GM21529 (cell line): ENCODE results near the gene VPS37C.
"Not testable (repeated sequence)": the region's sequence is repeated elsewhere in the genome, so short reads cannot be mapped to it uniquely, and the experiment has no call there.

ENCODE experiments used
- ATAC-seq: cut with Tn5 transposase; IDR thresholded peaks from one replicate; pipeline ENCODE4 v1.9.1; 2021; ENCODE audit not compliant: unreplicated experiment

The VPS37C gene

DNA sequence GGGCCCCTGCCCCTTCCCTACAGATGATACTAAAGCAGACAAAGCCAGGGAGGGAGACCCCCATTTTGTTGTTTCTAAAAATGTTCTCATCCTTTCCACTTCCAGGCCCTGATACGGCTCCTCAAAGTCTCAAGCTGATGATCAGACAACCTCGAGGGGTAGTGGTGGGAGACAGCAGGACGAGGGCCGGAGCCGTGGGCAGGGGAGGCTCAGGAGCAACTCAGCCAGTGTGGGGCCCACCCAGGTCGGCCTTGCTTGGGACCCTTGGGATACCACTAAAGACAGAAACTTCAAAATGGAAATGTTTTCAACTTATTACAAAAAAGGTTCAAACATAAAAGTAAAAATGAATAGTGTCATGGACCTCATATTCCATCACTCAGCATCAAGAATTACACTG lies 15.2 kb upstream of the VPS37C start:
- no peak for ATAC-seq

DNA sequence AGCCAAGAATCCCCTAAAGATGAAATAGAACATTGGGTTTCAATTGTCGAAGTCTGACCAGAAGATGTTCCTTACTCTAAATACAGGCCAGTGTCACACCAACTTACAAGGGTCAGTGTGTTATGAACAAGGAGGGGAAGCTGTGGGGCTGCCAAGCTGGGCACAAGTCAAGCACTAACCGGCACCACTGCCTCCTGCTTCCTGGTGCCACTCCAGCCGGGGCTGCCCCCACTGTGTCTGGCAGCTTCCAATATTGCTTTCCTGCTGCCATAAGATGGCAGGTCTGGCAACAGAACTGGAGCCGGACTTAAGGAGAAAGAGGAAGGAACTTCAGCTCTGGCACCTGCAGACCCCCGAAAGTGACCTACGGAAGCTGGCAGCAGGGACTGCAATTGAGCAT lies 13.7 kb upstream of the VPS37C start:
- no peak for ATAC-seq

DNA sequence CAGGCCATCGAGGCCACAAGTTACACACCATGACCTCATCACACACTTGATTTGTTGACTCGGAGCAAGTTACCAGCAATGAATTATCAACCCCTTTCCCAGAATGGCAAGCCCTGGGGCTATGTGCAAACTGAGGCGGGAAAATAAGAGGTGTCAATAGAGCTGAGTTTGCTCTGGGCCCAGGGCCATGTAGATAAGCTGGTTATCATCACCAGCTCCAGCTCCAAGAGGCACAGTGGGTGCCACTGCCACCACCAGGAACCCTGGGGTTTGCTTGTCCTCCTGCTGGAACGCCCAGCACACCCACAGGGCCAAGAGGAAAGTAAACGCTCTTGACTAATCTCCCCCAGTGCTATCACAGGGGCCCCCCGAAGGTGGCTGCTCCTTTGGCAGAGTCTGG lies 13.0 kb upstream of the VPS37C start:
- no peak for ATAC-seq

DNA sequence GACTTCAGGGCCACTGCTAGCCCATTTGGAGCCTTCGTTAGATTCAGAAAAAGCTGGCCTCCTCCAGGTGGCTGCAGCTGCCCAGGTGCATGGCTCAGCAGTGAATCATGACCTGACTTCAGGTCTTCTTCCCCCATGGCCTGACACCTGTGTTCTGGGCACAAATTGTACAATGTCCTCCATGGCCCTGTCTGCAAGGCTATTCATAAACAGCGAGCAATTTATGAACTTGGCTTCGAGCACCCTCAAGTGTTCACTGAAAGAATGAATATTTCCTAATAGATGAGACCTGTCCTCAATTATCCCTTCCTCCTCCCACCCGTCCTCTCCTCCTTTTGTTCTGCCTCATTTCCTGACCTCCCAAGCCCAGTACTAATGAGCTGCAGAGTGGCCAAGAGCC lies 12.2 kb upstream of the VPS37C start:
- no peak for ATAC-seq

DNA sequence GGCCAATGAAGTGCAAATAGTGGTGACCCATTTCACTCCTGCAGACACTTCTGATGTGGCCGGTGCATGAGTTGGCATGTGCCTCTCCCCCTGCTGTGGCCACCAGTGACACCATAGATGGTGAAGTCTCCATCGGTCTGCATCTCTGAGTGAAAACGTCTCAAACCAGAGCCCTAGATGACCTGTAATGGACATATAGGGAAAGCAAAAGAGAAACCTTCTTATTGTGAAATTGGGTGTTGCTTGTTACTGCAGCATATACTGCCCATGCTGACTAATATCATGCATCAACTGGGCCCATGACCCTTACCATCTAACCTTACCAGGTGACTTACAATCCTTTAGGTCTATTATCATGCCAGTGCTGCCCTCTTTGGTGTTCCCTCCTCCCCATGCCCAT lies 11.7 kb upstream of the VPS37C start:
- ATAC-seq: no peak

DNA sequence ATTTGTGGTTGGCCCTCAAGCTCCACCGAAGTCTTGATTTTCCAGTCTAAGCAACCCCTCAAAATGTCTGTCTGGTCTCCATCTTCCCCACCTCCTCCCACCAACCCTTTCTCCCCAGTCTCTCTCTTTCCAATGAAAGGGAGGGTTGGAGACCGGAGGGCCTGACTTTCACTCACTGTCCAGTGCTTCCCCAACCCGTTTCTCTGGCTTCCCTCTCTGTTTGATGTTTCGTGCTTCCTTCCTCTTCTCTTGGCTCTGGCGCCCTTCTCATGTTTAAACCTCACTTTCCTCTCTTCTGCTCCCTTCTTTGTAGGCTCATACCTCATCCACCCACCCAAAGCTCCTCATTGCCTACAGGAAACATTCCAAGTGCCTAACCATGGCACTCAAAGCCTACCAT lies 11.1 kb upstream of the VPS37C start:
- ATAC-seq: no peak

DNA sequence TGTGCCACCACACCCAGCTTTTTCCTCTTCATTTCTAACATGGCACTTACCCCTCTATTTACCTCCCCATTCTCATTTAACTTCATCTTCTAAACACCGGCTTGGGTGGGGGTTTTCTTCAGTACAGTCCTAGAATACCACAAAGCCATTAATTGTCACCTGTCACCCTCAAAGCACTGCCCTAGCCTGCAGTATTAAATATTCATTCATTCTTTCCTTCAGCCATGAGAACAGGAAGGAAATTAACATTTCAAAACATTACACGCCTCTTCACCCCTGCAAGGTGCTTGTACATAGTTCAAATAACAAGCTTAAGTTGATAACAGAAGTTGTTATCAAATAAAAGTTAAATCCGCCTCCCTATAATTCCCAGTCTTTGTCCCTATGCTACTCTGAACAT lies 10.7 kb upstream of the VPS37C start:
- no peak for ATAC-seq

DNA sequence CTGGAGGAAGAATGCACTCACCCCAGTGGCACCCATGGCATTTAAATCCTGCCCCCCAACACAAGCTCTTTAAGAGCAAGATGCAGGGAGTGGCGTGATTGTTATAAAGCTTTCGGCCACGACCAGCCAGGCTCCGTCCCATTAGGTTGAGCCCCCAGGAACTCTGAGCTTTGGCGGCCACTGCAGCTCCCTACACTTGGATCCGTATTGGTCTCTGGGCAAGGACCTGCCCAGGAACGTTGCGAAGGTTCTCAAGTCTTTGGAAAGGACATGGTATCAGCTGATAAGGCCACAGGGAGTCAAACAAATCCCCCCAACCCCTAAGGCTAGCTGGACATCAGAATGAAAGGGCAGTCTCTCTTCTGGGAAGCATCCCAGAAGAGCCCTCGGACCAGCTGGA lies 9.3 kb upstream of the VPS37C start:
- ATAC-seq: no peak

DNA sequence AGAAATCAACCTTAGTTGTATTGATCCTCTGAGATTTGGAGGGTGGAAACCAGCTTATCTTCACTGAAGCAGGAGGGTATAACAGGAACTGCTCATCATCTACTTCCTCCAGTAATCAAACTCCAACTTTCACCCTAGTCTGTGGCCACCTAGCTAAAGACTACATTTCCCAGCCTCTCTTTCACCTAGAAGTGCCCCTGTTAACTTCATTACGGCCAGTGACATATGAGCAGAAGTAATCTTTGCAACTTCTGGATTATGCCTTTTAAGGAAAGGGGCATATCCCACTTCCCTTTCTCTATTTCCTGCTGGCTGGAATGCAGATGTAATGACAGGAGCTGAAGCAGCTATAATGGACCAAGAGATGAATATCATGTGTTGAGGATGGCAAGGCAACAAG lies 7.6 kb upstream of the VPS37C start:
- no peak for ATAC-seq

DNA sequence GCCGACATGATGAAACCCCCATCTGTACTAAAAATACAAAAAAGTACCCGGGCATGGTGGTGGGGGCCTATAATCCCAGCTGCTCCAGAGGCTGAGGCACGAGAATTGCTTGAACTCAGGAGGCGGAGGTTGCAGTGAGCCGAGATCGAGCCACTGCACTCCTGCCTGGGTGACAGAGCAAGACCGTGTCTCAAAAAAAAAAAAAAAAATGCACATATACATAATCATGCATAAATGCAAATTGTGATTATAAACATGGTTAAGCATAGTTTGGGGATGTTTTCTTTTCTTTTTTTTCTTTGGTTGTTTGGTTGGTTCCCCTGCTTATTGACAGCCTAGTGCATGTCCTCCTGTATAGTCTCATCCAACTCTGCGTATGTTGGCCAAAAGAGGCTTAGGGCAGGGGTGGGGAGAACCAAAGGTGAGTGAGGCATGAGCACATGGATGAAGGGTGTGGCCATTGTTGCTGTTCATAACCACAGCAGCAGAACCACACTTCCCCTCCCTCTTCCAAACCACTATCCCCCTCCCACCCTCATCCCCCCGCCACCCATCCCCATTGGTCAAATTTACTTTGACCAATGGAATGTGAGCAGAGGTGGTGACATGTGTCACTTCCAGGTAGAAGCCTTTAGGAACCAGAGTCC lies 6.9 kb upstream of the VPS37C start:
- ATAC-seq: no peak

DNA sequence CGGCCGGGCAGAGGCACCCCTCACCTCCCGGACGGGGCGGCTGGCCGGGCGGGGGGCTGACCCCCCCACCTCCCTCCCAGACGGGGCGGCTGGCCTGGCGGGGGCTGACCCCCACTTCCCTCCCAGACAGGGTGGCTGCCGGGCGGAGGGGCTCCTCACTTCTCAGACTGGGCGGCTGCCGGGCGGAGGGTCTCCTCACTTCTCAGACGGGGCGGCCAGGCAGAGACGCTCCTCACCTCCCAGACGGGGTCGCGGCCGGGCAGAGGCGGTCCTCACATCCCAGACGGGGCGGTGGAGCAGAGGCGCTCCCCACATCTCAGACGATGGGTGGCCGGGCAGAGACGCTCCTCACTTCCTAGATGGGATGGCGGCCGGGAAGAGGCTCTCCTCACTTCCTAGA lies 5.1 kb upstream of the VPS37C start:
- ATAC-seq: not testable (repeated sequence)

DNA sequence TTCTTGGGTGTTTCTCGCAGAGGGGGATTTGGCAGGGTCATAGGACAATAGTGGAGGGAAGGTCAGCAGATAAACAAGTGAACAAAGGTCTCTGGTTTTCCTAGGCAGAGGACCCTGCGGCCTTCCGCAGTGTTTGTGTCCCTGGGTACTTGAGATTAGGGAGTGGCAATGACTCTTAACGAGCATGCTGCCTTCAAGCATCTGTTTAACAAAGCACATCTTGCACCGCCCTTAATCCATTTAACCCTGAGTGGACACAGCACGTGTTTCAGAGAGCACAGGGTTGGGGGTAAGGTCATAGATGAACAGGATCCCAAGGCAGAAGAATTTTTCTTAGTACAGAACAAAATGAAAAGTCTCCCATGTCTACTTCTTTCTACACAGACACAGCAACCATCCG lies 4.6 kb upstream of the VPS37C start:
- ATAC-seq: not testable (repeated sequence)

DNA sequence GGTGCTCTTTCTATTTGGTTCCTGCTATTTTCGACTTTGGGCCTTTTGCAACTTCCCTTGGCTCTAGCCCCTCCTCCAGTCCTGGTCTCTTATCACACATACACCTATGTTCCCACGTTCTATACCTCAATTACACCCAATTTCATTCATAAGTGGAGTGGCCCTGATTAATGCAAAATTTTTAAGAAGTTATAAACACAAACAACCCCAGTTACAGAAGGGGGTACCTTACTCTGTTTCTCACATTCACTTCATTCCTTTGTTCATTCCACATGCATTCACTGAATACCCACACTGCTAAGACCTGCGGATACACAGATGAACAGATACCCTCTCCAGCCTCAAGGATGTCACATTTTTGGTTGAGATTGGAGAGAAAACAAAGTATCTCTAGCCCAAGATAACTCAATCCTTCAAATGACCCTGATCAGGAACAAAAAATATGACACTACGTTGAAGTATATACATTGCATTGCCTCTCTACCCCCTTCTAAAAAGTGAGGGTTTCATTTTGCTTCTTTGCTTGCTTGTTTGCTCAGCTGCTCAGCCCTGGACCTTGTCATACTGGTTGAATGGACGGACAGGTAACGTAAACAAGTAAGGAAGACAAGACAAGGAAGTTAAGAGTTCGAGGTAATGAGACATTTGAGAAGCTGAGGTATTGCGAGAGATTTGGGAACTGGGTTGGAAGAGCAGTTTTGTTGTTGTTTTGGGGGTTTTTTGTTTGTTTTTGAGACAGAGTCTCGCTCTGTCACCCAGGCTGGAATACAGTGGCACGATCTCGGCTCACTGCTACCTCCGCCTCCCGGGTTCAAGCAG lies 3.6 kb upstream of the VPS37C start:
- ATAC-seq: no peak

DNA sequence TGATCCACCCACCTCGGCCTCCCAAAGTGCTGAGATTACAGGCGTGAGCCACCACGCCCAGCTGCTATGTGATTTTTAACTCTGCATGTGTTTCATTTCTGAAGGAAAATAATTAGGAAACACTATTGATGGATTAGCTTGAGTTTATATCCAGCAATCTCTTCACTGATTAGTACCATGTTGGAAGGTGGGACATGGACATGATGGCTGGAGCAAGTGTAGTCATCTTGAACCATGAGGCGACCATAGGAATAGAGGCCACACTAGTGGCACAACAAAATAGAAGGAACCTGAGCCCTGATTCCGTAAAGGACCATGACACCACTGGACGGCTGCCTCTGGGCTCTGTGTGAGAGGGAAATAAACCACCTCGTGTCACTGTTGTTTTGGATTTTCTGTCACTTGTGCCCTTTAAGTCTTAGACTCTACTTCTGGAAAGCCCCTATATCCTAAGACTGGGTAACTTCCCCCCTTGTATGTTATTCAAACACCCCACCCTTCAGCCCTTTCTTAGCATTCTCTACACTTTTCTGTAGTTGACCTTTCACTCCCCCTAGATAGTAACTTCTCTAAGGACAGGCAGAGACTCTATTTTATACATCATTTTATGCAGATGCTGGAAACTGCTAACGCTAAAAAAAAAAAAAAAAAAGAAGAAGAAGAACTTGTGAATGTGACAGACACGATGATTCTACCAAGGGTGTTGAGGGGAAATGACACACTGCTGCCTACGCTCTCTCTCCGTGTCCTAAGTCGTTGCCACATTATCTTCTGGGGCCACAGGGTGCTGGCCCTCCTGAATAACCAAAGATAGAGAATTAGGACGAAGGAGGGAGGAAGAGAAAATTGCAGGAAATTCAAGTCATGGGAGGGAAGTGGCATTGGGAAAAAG lies 2.7 kb upstream of the VPS37C start:
- no peak for ATAC-seq

DNA sequence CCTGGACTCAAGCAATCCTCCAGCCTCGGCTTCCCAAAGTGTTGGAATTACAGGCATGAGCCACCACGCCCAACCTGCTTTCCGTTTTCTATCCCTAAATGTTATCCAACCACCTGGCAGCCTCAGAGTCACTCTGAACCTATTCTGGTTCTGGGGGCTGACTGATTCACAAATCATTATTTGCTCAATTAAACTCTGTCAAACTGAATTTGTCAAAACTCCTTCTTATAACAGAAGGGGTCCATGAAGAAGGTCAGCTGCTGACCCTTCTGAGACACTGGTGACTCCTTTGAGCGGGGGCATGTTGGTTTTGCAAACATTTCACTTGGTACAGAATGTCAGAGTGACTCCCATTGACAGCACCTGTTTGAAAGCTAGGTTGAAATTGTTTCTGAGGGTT lies 1.8 kb upstream of the VPS37C start:
- no peak for ATAC-seq

DNA sequence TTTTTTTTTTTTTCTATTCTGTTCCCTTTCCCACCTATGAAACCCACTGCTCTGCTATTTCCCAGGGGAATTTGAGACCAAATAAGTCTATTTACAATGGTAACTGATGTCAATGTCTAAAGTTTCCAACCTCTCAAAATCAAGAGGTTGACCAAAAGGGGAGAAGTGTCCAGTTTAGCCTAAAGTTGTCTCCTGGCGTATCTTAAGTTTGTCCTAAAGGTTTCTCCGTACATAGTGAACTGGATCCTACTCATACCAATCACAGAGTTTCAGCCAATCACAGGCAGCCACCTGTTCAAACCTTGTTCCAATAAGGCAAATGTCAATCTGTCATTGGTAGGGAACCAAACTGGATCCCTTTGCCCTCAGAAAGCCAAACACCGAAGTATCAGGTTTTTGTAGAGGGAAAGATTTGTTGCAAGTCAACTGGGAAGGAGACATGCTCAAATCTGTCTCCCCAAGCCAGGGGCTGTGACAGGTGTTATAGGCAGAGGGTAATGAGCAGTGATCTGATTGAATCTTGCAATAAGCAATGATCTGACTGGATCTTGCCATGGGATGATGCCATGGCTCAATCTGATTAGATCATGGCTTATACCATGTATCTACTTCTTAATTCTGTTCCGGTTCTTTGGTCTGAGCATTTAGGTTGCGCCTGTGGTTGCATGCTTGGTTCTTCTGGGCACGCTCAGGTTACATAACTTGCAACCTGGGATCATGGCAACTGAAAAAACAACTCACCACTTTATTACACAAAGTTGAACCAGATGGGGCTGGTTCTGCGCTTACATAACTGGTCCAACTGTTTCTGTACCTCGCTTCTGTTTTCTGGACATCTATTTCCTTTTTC lies 1.1 kb upstream of the VPS37C start:
- ATAC-seq: no peak

DNA sequence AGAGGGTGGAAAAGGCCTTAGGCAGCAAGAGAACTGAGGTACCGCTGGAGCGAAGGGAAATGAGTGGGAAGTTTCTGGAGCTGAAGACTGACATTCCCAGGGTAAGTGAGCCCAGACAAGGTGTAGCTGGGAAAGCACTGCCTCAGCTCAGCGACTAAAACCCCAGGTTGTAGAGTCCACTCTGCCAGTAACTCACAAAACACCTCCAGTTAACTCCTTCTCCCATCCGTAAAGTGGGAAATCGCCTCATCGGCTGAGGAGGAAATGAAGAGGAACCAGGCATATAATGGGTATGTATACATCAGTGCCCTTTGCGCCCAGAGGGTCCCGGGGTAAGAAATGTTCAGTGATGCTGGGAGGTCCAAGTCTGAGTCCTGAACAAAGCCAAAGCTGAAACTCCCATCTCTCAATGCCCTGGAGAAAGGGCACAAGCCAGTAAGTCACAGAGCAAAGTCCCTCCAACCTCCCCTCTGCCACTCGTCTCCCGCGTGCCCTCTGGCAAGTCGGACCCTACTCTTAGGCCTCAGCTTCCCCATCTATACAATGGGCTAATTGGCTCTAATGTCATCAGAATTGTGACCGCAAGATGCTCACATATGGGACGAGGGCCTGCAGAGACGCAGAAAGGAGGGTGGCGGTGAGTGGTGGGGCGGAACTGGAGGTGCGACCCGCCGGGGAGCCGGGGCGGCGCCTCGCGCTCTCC lies 588 bp downstream of the VPS37C start:
- ATAC-seq: no peak

DNA sequence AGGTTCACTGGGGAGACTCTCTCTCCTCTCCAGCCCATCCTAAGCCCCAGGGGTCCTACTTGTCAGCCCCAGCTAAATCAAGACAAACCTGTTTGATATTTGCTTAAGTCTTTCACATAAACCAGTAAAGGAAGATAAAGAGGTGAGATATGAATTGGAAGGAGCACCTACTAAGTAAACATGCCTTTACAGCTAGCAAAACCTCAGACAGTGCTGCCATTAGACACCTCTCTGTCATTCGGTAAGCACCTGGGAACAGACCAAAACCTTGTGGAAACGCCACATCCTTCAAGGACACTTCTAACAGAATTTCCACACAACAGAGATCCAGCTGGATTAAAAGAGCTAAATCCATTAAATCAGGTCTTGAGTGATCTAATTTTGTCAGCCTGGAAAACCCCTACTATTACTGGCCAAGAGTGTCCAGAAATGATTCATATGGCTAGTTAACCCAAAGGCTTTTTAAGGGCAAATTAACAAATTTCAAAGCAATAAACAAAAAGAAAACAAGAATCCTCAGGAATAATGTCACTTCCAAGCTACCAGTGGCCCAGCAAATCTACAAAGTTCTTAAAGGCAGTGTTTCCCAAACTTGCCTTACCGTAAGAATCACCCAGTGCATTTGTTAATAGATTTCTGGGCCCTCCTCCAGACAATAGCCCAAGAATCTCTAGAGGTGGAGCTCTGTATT lies 2.4 kb downstream of the VPS37C start:
- ATAC-seq: no peak

DNA sequence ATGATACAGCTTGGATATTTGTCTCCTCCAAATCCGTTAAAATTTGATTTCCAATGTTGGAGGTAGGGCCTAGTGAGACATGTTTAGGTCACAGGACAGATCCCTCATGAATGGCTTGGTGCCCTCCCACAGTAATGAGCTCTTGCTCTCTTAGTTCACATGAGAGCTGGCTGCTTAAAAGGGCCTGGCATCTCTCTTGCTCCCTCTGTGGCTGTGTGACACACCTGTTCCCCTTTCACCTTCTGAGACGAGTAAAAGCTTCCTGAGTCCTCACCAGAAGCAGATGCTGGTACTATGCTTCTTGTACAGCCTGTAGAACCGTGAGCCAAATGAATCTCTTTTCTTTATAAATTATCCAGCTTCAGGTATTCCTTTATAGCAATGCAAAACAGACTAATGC lies 3.5 kb downstream of the VPS37C start:
- ATAC-seq: no peak

DNA sequence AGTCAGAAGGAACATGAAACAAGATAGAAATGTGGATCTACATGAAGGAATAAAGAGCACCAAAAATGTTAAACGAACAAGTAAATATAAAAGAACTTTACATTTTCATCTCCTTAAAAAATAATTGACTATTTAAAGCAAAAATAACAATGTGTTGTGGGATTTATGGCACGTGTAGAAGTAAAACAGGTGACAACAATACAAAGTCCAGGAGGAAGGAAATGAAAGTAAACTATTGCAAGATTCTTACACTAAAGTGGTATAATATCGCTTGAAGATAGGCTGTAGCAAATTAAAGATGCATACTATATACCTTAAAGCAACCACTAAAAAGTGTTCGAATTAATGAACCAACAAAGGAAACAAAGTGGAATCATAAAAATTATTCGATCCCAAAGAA lies 5.5 kb downstream of the VPS37C start:
- no peak for ATAC-seq
